ENCODE data around the gene BRCA2. TPM values are rescaled to one million over a fixed set of nuclear protein-coding genes. Genes with fewer than 3 reads are reported as not detected.

BRCA2 gene, protein sequence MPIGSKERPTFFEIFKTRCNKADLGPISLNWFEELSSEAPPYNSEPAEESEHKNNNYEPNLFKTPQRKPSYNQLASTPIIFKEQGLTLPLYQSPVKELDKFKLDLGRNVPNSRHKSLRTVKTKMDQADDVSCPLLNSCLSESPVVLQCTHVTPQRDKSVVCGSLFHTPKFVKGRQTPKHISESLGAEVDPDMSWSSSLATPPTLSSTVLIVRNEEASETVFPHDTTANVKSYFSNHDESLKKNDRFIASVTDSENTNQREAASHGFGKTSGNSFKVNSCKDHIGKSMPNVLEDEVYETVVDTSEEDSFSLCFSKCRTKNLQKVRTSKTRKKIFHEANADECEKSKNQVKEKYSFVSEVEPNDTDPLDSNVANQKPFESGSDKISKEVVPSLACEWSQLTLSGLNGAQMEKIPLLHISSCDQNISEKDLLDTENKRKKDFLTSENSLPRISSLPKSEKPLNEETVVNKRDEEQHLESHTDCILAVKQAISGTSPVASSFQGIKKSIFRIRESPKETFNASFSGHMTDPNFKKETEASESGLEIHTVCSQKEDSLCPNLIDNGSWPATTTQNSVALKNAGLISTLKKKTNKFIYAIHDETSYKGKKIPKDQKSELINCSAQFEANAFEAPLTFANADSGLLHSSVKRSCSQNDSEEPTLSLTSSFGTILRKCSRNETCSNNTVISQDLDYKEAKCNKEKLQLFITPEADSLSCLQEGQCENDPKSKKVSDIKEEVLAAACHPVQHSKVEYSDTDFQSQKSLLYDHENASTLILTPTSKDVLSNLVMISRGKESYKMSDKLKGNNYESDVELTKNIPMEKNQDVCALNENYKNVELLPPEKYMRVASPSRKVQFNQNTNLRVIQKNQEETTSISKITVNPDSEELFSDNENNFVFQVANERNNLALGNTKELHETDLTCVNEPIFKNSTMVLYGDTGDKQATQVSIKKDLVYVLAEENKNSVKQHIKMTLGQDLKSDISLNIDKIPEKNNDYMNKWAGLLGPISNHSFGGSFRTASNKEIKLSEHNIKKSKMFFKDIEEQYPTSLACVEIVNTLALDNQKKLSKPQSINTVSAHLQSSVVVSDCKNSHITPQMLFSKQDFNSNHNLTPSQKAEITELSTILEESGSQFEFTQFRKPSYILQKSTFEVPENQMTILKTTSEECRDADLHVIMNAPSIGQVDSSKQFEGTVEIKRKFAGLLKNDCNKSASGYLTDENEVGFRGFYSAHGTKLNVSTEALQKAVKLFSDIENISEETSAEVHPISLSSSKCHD (N-terminal part only)
- 0.96 and 1.1 TPM in 2 replicates for total RNA-seq

DNA sequence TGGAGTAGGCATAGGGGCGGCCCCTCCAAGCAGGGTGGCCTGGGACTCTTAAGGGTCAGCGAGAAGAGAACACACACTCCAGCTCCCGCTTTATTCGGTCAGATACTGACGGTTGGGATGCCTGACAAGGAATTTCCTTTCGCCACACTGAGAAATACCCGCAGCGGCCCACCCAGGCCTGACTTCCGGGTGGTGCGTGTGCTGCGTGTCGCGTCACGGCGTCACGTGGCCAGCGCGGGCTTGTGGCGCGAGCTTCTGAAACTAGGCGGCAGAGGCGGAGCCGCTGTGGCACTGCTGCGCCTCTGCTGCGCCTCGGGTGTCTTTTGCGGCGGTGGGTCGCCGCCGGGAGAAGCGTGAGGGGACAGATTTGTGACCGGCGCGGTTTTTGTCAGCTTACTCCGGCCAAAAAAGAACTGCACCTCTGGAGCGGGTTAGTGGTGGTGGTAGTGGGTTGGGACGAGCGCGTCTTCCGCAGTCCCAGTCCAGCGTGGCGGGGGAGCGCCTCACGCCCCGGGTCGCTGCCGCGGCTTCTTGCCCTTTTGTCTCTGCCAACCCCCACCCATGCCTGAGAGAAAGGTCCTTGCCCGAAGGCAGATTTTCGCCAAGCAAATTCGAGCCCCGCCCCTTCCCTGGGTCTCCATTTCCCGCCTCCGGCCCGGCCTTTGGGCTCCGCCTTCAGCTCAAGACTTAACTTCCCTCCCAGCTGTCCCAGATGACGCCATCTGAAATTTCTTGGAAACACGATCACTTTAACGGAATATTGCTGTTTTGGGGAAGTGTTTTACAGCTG is at the start of gene BRCA2, which contains the start of gene ZAR1L:
TSS of gene BRCA2 (plus strand) at position 271 of the 790 bp plus-strand sequence. CDS start 953 bp downstream, outside the sequence.
TSS of gene ZAR1L (minus strand) at position 126 of the 790 bp plus-strand sequence. CDS start 3,438 bp downstream, outside the sequence.

DNA sequence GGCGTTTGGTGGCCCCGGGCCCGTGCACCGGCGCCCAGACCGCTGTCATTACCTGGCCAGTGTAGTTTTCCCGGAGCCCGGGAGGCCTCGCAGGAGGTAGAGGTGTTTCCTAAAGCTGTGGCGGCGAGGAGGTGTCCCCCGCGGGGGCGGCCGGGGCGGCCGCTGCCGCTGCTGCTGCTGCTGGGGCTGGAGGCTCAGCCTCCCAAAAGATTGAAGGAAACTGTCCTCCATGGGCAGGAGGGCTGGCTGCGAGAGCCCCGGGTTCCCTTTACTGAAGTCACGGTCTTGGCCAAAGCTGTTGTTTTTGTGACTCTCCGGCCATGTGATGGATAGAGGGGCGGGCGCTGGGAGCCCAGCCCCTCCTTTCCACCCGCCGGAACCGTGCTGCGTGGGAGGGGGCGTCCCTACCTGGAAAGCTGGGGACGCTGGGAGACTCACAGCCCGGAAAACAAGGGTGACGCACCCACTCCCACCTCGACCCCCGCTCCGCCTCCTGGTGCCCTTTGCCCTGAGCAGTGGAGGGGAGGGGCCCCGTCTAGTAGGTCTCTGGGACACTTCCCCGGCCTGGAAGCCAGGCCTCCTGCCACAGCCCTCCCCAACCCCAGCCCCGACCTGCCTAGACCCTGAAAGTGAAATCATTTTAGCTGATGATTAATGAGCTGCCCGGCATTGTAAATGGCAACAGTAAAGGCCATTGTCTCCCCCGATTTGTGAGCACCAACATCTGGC is 112.7 kb downstream of the BRCA2 start, which contains the start of gene N4BP2L1:
TSS of gene N4BP2L1 (minus strand) at position 279 of the 729 bp plus-strand sequence. CDS start at position 231, 48 bp downstream.

Other genes with a start within 250 kb of the BRCA2 start
- gene ZAR1L, start 145 bp upstream of the BRCA2 start, total RNA-seq, result not detected in 2 replicates
- gene N4BP2L1, start 112.6 kb downstream of the BRCA2 start, total RNA-seq, result 2.3 and 3.1 TPM in 2 replicates
- gene N4BP2L2, start 223.3 kb downstream of the BRCA2 start, total RNA-seq, result 54.2 and 87.4 TPM in 2 replicates